Ishikawa (cell line): Measurements from ENCODE around the gene BBS9.

ENCODE experiments used
- CREB1 ChIP-seq: IDR thresholded peaks from 2 replicates; pipeline ENCODE4 v1.6.1; 2012; ENCODE audit warnings: low read depth
- EGR1 ChIP-seq: IDR thresholded peaks from 2 replicates; pipeline ENCODE4 v1.6.1; 2012
- EP300 ChIP-seq: IDR thresholded peaks from 2 replicates; pipeline ENCODE4 v1.6.1; 2012; ENCODE audit warnings: borderline replicate concordance
- NFIC ChIP-seq: IDR thresholded peaks from 2 replicates; pipeline ENCODE4 v1.6.1; 2012
- RAD21 ChIP-seq: IDR thresholded peaks from 2 replicates; pipeline ENCODE4 v1.6.1; 2012; ENCODE audit warnings: low read depth
- TAF1 ChIP-seq: IDR thresholded peaks from 2 replicates; pipeline ENCODE4 v1.6.1; 2012; ENCODE audit warnings: low read depth, mild to moderate bottlenecking
- TEAD4 ChIP-seq: IDR thresholded peaks from 2 replicates; pipeline ENCODE4 v1.6.1; 2012
- USF1 ChIP-seq: IDR thresholded peaks from 2 replicates; pipeline ENCODE4 v1.6.1; 2012
- TF ChIP-seq, protein P1 (sequence below): IDR thresholded peaks from 2 replicates; pipeline ENCODE4 v1.6.1; 2012
- TF ChIP-seq, protein P2 (sequence below): IDR thresholded peaks from 2 replicates; pipeline ENCODE4 v1.6.1; 2012; ENCODE audit warnings: low read depth, mild to moderate bottlenecking

GRCh38 chr7:33562996-33563395 lies 433.6 kb downstream of the BBS9 start:
- TF ChIP-seq RAD21 = no peak
- TF ChIP-seq EP300 = no peak
- no peak for TF ChIP-seq CREB1
- no peak for TF ChIP-seq TEAD4
- TF ChIP-seq, protein P1, sequence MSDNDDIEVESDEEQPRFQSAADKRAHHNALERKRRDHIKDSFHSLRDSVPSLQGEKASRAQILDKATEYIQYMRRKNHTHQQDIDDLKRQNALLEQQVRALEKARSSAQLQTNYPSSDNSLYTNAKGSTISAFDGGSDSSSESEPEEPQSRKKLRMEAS = no peak
- TF ChIP-seq, protein P2, sequence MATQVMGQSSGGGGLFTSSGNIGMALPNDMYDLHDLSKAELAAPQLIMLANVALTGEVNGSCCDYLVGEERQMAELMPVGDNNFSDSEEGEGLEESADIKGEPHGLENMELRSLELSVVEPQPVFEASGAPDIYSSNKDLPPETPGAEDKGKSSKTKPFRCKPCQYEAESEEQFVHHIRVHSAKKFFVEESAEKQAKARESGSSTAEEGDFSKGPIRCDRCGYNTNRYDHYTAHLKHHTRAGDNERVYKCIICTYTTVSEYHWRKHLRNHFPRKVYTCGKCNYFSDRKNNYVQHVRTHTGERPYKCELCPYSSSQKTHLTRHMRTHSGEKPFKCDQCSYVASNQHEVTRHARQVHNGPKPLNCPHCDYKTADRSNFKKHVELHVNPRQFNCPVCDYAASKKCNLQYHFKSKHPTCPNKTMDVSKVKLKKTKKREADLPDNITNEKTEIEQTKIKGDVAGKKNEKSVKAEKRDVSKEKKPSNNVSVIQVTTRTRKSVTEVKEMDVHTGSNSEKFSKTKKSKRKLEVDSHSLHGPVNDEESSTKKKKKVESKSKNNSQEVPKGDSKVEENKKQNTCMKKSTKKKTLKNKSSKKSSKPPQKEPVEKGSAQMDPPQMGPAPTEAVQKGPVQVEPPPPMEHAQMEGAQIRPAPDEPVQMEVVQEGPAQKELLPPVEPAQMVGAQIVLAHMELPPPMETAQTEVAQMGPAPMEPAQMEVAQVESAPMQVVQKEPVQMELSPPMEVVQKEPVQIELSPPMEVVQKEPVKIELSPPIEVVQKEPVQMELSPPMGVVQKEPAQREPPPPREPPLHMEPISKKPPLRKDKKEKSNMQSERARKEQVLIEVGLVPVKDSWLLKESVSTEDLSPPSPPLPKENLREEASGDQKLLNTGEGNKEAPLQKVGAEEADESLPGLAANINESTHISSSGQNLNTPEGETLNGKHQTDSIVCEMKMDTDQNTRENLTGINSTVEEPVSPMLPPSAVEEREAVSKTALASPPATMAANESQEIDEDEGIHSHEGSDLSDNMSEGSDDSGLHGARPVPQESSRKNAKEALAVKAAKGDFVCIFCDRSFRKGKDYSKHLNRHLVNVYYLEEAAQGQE = no peak
- no peak for TF ChIP-seq NFIC
- TF ChIP-seq USF1 = no peak
- TF ChIP-seq TAF1 = no peak
- TF ChIP-seq EGR1 = no peak
